ENCODE measurements around the gene CFP. TPM values are rescaled to one million over a fixed set of nuclear protein-coding genes. Genes with fewer than 3 reads are reported as not detected.
A peak's percentile ranks its signal among the peaks of the same experiment; 100 is the strongest.

CFP gene
- total and polyA plus RNA-seq, 2 of the 13 experiments (the other 11 are each of a cell fraction or from before 2014, with no cell fraction given) = 0.01 TPM; not detected in 1

DNA sequence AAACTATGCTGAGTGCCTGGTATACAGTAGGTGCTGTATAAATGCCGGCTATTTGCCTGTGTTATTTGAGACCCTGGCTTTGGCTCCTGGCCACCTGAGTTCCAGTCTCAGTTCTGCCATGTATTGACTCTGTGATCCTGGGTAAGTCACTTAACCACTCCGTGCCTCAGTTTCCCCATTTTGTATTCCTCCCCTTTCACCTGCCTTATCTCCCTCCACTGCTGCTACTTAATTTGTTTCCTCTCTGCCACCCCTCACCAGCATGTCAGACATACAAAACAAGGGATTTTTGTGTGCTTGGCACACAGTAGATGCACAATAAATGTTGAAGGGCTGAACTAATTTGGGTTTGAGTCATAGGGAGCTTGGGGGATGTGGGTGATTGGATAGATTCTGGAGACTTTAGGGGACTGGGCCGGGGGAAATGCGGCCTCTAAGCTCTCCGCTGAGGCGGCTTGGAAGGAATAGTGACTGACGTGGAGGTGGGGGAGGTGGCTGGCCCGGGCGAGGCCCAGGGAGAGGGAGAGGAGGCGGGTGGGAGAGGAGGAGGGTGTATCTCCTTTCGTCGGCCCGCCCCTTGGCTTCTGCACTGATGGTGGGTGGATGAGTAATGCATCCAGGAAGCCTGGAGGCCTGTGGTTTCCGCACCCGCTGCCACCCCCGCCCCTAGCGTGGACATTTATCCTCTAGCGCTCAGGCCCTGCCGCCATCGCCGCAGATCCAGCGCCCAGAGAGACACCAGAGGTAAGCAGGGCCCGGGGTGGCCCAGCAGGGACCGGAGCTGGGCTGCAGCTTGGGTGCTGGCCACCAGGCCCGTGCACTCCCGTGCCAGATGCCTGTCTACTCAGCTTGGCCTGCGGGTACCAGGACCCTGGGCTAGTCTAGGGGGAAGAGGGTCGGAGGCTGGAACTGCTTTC is 47.7 kb downstream of the CFP start, which contains the start of gene TIMP1 (continued):
- TF ChIP-seq RBFOX2 (IDR thresholded peaks at IDR 0.05; ENCODE audit: low read depth, low read length) (peak; percentile 38; the same call in 1 of the 2 replicates), SAP130 (CRISPR knock-in tag; IDR thresholded peaks at IDR 0.05; ENCODE audit: low read depth) (peak; percentile 42), ZNF777 (CRISPR knock-in tag; IDR thresholded peaks at IDR 0.05) (no peak), POLR2G (IDR thresholded peaks at IDR 0.05; ENCODE audit: low read depth, low read length) (peak; percentile 62), ZFY (CRISPR knock-in tag; IDR thresholded peaks at IDR 0.05) (peak; percentile 47; the same call in 1 of the 2 replicates), PTBP1 (IDR thresholded peaks at IDR 0.05; ENCODE audit: low read depth, low read length, poor library complexity, severe bottlenecking) (no peak), GABPB1 (CRISPR knock-in tag; IDR thresholded peaks at IDR 0.05) (peak; percentile 59; the same call in 1 of the 2 replicates), YEATS4 (CRISPR knock-in tag; IDR thresholded peaks at IDR 0.05; ENCODE audit: borderline replicate concordance) (no peak), YY1 (IDR thresholded peaks at IDR 0.05; ENCODE audit: insufficient read depth, insufficient replicate concordance, low read depth, low read length) (peak; percentile 58), ZKSCAN8 (CRISPR knock-in tag; IDR thresholded peaks at IDR 0.05; ENCODE audit: borderline replicate concordance) (peak; percentile 91), ZFX (CRISPR knock-in tag; IDR thresholded peaks at IDR 0.05; ENCODE audit: low read depth) (peak; percentile 50; the same call in 1 of the 2 replicates), ZNF768 (CRISPR knock-in tag; IDR thresholded peaks at IDR 0.05) (peak; percentile 93), ZNF251 (CRISPR knock-in tag; IDR thresholded peaks at IDR 0.05) (no peak), ELF1 (CRISPR knock-in tag; IDR thresholded peaks at IDR 0.05) (no peak), GABPA (IDR thresholded peaks at IDR 0.05; ENCODE audit: low read depth, low read length) (no peak; the same call in 1 of the 2 replicates), GABPA (CRISPR knock-in tag; IDR thresholded peaks at IDR 0.05; ENCODE audit: low read depth) (peak; percentile 56), CCDC6 (CRISPR knock-in tag; IDR thresholded peaks at IDR 0.05) (no peak), RFX1 (IDR thresholded peaks at IDR 0.05) (no peak), HNRNPH1 (optimal IDR thresholded peaks at IDR 0.05; ENCODE audit: low read depth, low read length) (no peak)
- TF ChIP-seq, protein P1, sequence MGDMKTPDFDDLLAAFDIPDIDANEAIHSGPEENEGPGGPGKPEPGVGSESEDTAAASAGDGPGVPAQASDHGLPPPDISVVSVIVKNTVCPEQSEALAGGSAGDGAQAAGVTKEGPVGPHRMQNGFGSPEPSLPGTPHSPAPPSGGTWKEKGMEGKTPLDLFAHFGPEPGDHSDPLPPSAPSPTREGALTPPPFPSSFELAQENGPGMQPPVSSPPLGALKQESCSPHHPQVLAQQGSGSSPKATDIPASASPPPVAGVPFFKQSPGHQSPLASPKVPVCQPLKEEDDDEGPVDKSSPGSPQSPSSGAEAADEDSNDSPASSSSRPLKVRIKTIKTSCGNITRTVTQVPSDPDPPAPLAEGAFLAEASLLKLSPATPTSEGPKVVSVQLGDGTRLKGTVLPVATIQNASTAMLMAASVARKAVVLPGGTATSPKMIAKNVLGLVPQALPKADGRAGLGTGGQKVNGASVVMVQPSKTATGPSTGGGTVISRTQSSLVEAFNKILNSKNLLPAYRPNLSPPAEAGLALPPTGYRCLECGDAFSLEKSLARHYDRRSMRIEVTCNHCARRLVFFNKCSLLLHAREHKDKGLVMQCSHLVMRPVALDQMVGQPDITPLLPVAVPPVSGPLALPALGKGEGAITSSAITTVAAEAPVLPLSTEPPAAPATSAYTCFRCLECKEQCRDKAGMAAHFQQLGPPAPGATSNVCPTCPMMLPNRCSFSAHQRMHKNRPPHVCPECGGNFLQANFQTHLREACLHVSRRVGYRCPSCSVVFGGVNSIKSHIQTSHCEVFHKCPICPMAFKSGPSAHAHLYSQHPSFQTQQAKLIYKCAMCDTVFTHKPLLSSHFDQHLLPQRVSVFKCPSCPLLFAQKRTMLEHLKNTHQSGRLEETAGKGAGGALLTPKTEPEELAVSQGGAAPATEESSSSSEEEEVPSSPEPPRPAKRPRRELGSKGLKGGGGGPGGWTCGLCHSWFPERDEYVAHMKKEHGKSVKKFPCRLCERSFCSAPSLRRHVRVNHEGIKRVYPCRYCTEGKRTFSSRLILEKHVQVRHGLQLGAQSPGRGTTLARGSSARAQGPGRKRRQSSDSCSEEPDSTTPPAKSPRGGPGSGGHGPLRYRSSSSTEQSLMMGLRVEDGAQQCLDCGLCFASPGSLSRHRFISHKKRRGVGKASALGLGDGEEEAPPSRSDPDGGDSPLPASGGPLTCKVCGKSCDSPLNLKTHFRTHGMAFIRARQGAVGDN (CRISPR knock-in tag; IDR thresholded peaks at IDR 0.05) = peak; percentile 53
- TF ChIP-seq, protein P2, sequence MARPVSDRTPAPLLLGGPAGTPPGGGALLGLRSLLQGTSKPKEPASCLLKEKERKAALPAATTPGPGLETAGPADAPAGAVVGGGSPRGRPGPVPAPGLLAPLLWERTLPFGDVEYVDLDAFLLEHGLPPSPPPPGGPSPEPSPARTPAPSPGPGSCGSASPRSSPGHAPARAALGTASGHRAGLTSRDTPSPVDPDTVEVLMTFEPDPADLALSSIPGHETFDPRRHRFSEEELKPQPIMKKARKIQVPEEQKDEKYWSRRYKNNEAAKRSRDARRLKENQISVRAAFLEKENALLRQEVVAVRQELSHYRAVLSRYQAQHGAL (CRISPR knock-in tag; IDR thresholded peaks at IDR 0.05; ENCODE audit: not compliant biosample characterization) = no peak
- TF ChIP-seq, protein P3, sequence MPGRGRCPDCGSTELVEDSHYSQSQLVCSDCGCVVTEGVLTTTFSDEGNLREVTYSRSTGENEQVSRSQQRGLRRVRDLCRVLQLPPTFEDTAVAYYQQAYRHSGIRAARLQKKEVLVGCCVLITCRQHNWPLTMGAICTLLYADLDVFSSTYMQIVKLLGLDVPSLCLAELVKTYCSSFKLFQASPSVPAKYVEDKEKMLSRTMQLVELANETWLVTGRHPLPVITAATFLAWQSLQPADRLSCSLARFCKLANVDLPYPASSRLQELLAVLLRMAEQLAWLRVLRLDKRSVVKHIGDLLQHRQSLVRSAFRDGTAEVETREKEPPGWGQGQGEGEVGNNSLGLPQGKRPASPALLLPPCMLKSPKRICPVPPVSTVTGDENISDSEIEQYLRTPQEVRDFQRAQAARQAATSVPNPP (CRISPR knock-in tag; IDR thresholded peaks at IDR 0.05) = no peak

All from HepG2 (cell line).